Transverse colon (tissue), 4 donors: Measurements from ENCODE around the gene BCORL1.

ENCODE experiments used
- CTCF ChIP-seq, 5 experiments: fragments of 200-600 bp in 3 of 5; fragments of 450-650 bp in 2 of 5; sonication (generic) in 3 of 5; IDR thresholded peaks; 1 replicate in 2 of 5; 2 replicates in 3 of 5; pipeline ENCODE4 v1.5.1; 2016 to 2017; ENCODE audit warnings: antibody characterized with exemption in 5 of 5, inconsistent platforms in 3 of 5, mild to moderate bottlenecking in 2 of 5, moderate library complexity in 1 of 5
- EP300 ChIP-seq: sonication (generic); formaldehyde crosslinking; IDR thresholded peaks from one replicate; pipeline ENCODE4 v1.6.1; 2017; ENCODE audit warnings: antibody characterized with exemption, low read depth
- POLR2A ChIP-seq: fragments of 450-650 bp; IDR thresholded peaks from one replicate; pipeline ENCODE4 v1.6.1; 2016; ENCODE audit warnings: antibody characterized with exemption, mild to moderate bottlenecking, moderate library complexity
- POLR2AphosphoS5 ChIP-seq, 3 donors: sonication (generic); formaldehyde crosslinking; IDR thresholded peaks; one replicate each; pipeline ENCODE4 v1.6.1; 2016; ENCODE audit warnings: antibody characterized with exemption in 3 of 3

- TF ChIP-seq CTCF (IDR thresholded peaks at IDR 0.05), result no peak
- no peak for TF ChIP-seq EP300
- TF ChIP-seq POLR2A, result no peak
- TF ChIP-seq POLR2AphosphoS5 (IDR thresholded peaks at IDR 0.05), result no peak
Measured at GRCh38 chrX:129996120-129996519, 13.7 kb downstream of the BCORL1 start.
